Measurements from ENCODE around the gene TM2D3.
"Not testable (repeated sequence)": the region's sequence is repeated elsewhere in the genome, so short reads cannot be mapped to it uniquely, and the experiment has no call there.

Gene TM2D3

GRCh38 chr15:101654624-101655337, 2.6 kb upstream of the TM2D3 start:
- DNase-seq = not testable (repeated sequence)

- no peak for DNase-seq
These were observed 2.0 kb upstream of the TM2D3 start for GRCh38 chr15:101654171-101654570.

- DNase-seq = peak; percentile 23
These were observed 727 bp upstream of the TM2D3 start for GRCh38 chr15:101652786-101653430.

GRCh38 chr15:101651554-101652097, 555 bp downstream of the TM2D3 start:
- DNase-seq = no peak

GRCh38 chr15:101650145-101650544, 2.0 kb downstream of the TM2D3 start:
- no peak for DNase-seq

- DNase-seq = no peak
These were observed 3.8 kb downstream of the TM2D3 start for GRCh38 chr15:101648356-101648755.

GRCh38 chr15:101647251-101647650, 4.9 kb downstream of the TM2D3 start:
- DNase-seq = no peak

- no peak for DNase-seq
These were observed 5.5 kb downstream of the TM2D3 start for GRCh38 chr15:101646672-101647071.

GRCh38 chr15:101642361-101642760, 9.8 kb downstream of the TM2D3 start:
- no peak for DNase-seq

GRCh38 chr15:101641894-101642293, 10.3 kb downstream of the TM2D3 start:
- no peak for DNase-seq

- DNase-seq = peak; percentile 69
These were observed 10.9 kb downstream of the TM2D3 start for GRCh38 chr15:101641129-101641764.

- DNase-seq = no peak
These were observed 12.5 kb downstream of the TM2D3 start for GRCh38 chr15:101639667-101640066.

- no peak for DNase-seq
These were observed 14.3 kb downstream of the TM2D3 start for GRCh38 chr15:101637919-101638318.

GRCh38 chr15:101637516-101637915, 14.7 kb downstream of the TM2D3 start:
- DNase-seq = no peak

- DNase-seq = no peak
These were observed 15.1 kb downstream of the TM2D3 start for GRCh38 chr15:101637038-101637437.

GRCh38 chr15:101635944-101636727, 16.0 kb downstream of the TM2D3 start:
- DNase-seq = no peak

GRCh38 chr15:101633356-101633755, 18.8 kb downstream of the TM2D3 start:
- DNase-seq = no peak

- DNase-seq = not testable (repeated sequence)
These were observed 25.5 kb downstream of the TM2D3 start for GRCh38 chr15:101626729-101627128.

GRCh38 chr15:101625980-101626379, 26.2 kb downstream of the TM2D3 start:
- DNase-seq = no peak

- no peak for DNase-seq
These were observed 27.0 kb downstream of the TM2D3 start for GRCh38 chr15:101625184-101625583.

GRCh38 chr15:101623367-101624304, 28.5 kb downstream of the TM2D3 start:
- no peak for DNase-seq

GRCh38 chr15:101621961-101622360, 30.2 kb downstream of the TM2D3 start:
- DNase-seq = no peak
